NCI-H2227 (cell line): ENCODE measurements around the gene DNAJC9.
A peak's percentile ranks its signal among the peaks of the same experiment; 100 is the strongest.

Experiments used
- DNase-seq: peaks from one replicate; lab custom pipeline; 2025; ENCODE audit not compliant: unreplicated experiment; lab: John Stamatoyannopoulos, UW

DNAJC9 gene

DNA sequence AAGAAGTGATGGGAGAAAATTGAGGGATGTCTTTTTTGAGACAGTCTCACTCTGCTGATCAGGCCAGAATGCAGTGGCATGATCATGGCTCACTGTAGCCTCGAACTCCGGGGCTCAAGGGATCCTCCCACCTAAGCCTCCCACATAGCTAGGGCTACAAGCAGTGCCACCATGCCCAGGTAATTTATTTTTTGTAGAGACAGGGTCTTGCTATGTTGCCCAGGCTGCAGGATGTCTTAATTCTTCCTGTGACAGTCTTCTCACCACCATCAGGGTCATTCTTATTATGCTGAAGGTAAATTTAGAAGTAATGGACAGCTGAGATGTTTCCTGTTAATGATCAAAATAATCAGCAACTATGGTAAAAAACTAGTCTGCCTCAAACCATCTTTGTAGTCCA lies 7.1 kb downstream of the DNAJC9 start:
- DNase-seq, result no peak

DNA sequence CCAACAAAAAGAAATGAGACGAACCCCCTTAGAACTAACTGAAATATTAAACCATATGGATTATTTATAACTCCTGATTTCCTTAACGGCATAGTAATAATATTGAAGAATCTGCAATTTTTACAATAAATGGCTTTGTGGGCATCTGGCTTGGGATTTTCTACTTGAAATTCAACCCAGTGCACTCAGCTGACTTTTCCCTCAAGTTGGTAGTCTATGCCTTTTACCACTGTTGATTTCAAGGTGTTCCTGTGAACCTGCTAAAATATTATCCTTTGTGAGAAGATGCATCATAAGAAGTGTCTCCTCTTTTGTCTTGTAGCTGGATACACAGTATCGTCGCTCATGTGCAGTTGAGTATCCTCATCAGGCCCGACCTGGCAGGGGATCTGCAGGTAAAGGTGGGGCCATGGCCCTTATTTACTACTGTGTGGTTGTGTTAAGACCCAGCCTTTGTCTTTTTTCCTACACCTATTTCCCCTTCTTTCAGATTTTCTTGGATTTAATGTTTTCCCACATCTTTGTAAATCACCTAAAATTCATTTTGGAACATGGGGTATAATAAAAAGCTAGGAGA lies 8.0 kb downstream of the DNAJC9 start:
- no peak for DNase-seq

DNA sequence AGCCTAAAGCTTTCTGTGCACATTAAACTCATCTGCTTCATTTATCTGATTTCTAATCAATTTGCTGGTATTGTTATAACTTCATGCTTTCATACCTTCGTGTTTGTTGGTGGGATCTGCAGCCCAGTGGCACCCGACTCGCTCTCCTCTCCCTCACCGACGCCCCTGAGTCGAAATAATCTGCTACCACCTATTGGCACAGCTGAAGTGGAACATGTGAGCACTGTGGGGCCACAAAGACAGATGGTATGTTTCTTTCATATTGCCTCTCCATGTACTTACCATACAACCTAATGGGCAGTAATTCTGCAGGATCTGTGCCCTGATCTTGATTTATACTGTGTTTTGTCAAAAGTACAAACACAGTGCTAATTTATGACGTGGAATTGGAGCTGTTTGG lies 12.4 kb downstream of the DNAJC9 start:
- DNase-seq, result no peak

DNA sequence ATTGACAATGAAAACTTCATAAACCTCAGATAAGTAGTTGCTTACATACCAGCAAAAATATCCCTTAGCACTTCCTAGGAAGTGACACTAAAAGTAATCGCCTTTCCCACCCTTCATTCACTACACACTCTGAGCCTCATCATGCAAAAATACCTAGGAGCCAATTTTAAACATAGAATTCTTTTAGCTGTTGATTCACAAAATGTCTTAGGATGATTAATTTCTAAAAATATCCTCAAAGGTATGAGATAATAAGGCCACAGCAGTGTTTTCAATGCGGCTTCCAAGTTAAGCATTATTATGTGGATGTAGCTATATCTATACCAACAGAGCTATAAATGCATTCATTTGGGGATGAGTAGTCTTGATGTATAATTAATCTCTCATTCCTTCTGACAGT lies 13.2 kb downstream of the DNAJC9 start:
- DNase-seq, result no peak

DNA sequence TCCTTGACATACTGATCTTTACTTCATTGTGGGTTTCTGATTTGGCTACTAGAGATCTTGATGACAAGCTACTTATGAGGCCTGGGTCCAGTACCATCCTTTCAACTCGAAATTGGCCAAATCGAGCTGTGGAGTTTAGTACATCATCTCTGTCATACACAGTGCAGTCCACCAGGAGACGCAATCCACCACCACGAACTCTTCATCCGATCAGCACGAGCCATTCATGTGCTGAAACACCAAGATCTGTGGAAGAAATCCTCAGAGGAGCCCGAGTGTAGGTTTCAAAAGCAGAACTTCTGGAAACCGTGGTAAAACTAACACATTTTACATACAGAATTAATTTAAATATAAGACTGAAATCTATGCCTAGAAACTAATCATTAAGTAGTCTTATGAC lies 14.2 kb downstream of the DNAJC9 start:
- DNase-seq, result peak; percentile 9

DNA sequence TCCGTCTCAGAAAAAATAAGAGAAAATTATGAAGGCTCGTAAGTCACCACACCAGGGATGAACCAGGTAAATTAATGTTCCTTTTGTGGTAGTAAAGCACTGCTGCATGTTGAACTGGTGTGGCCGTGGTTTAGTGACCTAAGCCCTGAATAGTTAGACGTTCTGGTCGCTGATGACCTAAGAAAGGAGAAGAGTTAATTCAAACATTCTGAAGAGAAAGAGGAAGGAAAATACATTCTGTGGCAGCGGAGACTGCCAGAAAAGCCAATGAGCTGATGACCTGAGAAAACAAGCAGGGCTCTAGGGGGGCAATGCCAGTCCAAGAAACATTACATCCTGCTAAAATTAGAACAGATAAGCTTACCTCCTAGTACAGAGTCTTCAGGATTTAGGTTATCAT lies 17.5 kb downstream of the DNAJC9 start:
- DNase-seq, result no peak

DNA sequence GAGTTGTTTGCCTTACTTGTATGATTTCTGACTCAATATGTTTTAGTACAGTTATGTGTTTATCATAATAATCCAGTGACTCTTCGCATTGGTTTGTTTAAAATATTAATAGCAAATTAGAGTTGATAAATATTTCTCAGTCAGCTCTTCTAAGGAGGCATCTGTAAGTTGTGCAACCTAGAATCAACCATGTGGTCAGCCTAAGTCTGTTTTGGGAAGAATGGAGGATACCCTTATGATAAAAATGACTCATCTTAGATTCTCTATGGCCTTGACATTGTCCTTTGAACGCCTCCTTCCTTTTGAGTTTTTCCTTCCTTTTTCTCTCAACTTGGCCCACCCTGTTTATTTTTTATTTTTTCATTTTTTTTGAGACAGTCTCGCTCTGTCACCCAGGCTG lies 18.8 kb downstream of the DNAJC9 start:
- no peak for DNase-seq

DNA sequence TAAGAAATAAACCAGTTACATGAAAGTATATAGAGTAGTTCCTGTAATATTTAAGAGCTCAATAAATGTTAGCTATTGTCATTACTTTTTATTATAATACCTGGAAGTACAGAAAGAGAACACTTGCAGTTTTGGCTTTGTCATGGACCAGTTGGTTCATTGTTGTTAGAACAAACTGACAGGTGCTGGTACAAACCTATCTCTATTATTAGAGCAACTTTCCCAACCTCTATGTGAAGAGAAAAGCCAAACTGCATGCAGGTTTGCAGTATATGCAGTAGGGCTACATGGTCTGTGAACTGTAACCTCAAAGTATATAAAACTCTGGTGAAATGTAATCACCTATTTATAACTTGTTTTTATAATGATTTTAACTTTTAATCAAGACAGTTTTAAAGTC lies 20.4 kb downstream of the DNAJC9 start:
- no peak for DNase-seq

DNA sequence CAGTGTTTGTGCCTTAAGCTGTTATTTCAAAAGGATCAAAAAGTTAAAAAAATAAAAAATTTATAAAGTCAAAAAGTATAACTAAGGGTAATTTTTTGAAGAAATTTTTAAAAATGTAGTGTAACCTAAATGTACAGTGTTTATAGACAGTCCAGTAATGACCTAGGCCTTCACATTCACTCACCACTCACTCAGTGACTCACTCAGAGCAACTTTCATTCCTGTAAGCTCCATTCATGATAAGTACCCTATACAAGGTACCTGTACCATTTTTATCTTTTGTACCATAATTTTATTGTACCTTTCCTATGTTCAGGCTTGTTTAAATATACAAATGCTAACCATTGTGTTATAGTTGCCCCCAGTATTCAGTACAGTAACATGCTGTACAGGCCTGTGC lies 21.5 kb downstream of the DNAJC9 start:
- no peak for DNase-seq

DNA sequence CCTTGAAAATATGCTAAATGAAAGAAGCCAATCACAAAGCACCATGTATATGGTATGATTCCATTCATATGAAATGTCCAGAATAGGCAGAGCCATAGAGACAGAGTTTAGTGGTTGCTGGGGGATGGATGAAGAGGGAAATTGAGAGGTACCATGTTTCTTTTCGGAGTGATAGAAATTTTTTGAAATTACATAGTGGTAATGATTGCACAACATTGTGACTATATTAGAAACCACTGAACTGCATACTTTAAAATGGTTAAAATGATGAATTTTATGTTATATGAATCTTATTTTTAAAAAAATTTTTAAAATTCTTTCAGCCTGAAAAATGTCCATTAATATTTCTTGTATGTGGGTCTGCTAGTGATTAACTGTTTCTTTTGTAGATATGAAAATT lies 26.1 kb downstream of the DNAJC9 start:
- DNase-seq, result no peak

DNA sequence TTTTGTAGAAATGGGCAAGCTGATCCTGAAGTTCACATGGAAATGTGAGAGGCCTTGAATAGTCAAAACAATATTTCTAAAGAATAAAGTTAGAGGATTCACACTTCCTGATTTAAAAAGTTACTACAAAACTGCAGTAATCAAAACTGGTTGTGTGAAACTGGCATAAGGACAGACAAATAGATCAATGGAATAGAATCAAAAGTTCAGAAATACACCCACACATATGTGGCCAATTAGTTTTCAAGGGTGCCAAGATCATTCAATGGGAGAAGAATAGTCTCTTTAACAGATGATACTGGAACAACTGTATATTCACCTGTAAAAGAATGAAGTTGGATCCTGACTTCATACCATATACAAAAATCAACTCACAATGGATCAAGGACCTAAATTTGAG lies 27.7 kb downstream of the DNAJC9 start:
- no peak for DNase-seq

DNA sequence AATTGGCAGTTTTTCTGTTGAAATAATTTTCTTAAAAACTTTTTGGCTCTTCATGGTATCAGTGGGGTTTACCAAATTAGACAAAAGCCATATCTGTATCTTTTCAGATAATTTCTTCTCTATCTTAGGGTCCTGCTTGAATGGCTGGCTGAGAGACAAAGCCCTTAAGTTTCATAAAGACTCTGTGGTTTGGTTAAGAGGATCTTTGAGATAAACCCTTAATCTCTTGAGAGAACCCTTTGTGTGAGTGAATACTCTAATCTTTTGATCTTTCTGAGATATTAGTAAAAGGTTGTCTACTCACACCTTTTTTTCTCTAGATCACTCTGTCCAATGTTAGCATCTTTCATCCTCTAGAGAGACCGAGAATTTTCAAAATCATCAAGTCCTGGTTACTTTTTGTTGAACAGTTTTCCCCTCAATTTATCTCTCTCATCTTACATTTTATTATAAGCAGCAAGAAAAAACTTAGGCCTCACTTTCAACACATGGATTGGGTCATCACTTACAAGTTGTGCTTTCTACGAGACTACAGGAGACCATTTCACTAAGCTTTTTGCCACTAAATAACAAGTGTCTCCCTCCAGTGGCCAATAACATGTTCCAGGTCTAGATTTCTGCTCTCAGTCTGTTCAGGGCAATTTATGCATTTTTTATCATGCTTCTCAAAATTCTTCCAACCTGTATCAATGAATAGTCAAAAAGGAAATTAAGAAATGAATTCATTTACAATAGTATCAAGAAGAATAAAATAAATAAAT lies 28.4 kb downstream of the DNAJC9 start:
- no peak for DNase-seq

DNA sequence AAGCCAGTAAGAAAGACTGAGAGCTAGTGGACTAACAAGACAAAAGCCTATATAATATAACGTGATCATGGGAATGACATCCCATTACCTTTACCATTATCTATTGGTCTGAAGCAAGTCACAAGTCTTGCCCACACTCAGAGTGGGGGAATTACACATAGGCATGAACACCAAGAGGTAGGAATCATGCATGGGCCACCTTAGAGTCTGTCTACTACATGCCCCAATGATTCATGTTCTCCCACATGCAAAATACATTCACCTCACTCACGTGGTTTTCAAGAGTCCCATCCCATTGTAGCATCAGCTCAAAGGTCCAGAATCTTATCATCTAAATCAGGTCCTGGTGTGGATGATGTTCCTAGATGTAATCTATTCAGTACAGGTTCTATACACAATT lies 29.4 kb downstream of the DNAJC9 start:
- DNase-seq, result no peak

DNA sequence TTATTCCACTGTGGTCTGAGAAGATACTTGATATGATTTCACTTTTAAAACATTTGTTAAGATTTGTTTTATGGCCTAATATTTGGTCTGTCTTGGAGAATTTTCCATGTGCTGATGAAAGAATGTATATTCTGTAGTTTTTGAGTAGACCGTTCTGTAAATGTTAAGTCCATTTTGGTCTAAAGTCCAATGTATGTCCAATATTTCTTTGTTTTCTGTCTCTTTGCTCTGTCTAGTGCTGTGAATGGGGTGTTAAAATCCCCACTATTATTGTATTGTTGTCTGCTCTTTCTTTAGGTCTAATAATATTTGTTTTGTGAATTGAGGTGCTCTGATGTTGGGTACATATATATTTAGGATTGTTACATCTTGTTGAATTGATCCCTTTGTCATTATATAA lies 31.3 kb downstream of the DNAJC9 start:
- DNase-seq, result no peak

DNA sequence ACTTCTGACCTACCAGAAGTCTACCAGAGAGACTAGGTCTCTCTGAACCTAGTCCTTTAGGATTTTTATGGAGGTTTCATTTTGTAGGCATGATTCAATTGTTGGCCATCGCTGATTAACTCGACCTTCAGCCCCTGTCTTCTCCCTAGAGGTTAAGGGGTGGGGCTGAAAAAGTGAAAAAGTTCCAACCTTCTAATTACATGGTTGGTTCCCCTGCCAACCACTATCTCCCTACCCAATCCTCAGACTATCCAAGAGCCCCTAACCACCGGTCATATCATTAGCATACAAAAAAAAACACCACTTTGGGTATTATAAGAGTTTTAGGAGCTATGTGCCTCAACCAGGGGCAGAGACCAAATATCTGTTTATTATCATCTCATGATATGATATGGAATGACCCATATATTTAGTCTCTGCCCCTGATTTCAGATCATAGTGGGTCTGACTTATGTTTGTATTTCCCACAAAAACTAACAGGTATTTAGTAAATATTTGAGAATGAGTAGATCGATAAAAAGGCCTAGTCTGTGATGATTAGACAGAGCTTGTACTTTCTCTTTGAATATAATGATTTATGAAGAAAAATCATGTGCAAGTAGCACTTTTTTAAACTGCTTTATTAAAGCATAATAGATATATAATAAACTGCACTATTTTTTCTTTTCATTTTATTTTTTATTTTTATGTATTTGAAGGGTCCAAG lies 35.8 kb downstream of the DNAJC9 start:
- DNase-seq, result no peak

DNA sequence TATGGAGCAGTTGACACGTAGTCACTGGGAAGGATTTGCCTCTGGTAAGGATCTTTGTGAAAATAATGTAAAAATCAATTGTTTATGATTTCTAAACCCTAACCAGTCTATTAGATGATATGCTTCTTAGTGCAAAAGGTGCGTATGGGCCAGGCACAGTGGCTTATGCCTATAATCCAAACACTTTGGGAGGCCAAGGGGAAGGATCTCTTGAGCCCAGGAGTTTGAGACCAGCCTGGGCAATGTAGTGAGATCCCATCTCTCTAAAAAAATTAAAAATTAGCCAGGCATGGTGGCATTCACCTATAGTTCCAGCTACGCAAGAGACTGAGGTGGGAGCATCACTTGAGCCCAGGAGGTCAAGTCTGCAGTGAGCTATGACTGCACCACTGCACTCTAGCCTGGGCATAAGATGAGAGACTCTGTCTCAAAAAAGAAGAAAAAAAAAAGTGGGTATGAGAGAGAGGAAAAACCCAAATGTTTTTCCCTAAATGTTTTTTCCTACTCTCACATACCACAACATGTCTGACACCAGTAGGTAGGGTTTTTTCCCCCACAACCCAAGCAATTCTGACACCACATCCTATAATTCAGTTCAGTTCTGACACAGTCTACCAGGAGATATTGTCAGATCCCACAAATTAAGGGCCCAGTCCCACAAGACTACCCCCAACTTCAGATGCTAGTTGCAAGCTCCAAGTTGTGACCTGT lies 36.5 kb downstream of the DNAJC9 start:
- DNase-seq, result no peak

DNA sequence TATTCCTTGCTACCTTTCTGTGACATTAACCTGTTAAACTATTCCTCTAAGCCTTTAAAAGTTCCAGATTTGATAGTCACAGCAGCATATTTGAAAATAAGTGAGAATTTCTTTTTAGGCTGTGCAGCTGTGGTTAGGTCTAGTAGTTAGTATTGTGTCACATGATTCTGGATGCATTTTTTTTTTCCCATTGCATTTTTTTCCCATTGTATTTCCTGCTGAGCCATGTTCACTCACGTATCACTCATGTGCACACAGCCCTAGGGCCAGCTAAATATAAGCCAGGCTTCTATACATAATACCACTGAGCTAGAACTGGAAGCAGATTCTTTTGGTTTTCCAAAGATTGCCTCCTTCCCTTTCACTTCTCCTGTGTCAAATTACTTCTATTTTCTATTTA lies 37.4 kb downstream of the DNAJC9 start:
- no peak for DNase-seq

DNA sequence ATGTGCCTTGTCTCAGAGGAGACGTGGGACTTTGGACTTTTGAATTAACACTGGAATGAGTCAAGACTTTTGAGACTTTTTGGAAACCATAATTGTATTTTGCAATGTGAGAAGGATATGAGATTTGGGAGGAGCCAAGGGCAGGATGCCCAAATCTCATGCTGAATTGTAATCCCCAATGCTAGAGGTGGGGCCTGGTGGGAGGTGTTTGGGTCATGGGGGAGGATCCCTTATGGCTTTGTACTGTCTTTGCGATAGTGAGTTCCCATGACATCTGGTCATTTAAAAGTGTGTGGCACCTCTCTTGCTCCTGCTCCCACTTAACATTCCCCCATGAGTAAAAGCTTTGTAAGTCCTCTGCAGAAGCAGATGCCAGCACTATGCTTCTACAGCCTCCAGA lies 39.2 kb downstream of the DNAJC9 start:
- no peak for DNase-seq

DNA sequence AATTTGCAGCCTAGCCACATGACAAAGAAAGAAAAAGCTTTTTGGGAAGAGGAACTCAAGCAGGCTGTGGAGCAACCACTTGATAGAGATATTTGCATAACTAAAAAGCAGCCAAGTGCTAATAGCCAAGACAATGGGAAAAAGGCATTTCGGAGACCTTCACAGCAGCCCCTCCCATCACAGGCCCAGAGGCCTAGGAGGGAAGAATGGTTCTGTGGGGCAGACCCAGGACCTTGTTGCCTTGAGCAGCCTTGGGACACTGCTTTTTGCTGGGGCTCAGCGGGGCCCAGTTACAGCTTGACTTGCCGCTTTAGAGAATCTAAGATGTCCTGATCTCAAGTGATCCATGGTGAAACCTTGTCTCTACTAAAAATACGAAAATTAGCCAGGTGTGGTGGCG lies 40.7 kb downstream of the DNAJC9 start:
- DNase-seq, result no peak

DNA sequence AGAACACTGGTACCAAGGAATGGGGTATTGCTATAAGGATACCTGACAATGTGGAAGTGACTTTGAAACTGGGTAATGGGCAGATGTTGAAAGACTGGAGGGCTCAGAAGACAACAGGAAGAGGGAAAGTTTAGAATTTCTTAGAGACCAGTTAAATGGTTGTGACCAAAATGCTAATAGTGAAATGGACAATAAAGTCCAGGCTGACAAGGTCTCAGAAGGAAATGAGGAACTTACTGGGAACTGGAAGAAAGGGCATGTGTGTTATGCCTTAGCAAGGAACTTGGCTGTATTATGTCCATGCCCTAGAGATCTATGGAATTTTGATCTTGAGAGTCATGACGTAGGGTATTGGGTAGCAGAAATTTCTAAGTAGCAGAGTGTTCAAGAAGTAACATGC lies 41.2 kb downstream of the DNAJC9 start:
- DNase-seq, result no peak

DNA sequence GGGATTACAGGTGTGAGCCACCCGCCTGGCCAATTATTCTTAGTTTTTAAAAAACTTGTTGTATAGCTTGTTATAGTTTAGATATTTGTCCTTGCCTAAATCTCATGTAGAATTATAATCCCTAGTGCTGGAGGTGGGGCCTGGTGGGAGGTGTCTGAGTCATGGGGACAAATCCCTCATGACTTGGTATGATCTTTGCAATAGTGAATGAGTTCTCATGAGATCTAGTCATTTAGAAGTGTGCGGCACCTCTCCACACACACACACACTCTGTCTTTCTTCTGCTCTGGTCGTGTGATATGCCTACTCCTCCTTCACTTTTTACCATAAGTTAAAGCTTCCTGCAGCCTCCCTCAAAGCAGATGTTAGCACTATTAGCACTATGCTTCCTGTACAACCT lies 42.0 kb downstream of the DNAJC9 start:
- no peak for DNase-seq
